ENCODE results near the gene LIMK2. TPM values are rescaled to one million over a fixed set of nuclear protein-coding genes. Genes with fewer than 3 reads are reported as not detected.

LIMK2 gene
- total and polyA plus RNA-seq, 4 donors, result 6.6 to 39.2 (median 13.4) TPM

- Histone ChIP-seq H3K4me1 (ENCODE audit: control insufficient read depth in 4 of 4, insufficient read depth in 4 of 4, low read length in 3 of 4) (peaks cover 0 to 6% (median 2%) of the 10 kb centered on the region in 4 donors), H3K9ac (ENCODE audit: low read depth in 1 of 2, low read length in 2 of 2) (no peak overlapping the region), H3K4me3 (ENCODE audit: low read depth in 1 of 3, low read length in 3 of 3) (no peak overlapping the region), H3K27ac (ENCODE audit: low read depth in 1 of 2, low read length in 2 of 2) (no peak overlapping the region), H3K9me3 (ENCODE audit: control insufficient read depth in 4 of 4, low read length in 3 of 4) (no peaks in the 10 kb centered on the region), H3K36me3 (ENCODE audit: control insufficient read depth in 4 of 4, insufficient read depth in 3 of 4, low read depth in 1 of 4, low read length in 3 of 4) (no peaks in the 10 kb centered on the region), H3K27me3 (ENCODE audit: control insufficient read depth in 4 of 4, insufficient read depth in 4 of 4, low read length in 3 of 4) (no peaks in the 10 kb centered on the region)
- DNase-seq (ENCODE audit: low spot score), result no peak
- 92% methylated on average over 3 of the region's 3 CpGs for WGBS
- TF ChIP-seq ATF3 (IDR thresholded peaks at IDR 0.05) (no peak), SP1 (IDR thresholded peaks at IDR 0.05) (no peak), FOXA2 (IDR thresholded peaks at IDR 0.05) (no peak), TAF1 (conservative IDR thresholded peaks at IDR 0.05) (no peak), MAX (IDR thresholded peaks at IDR 0.05) (no peak), FOXA1 (IDR thresholded peaks at IDR 0.05) (no peak), EGR1 (IDR thresholded peaks at IDR 0.05; ENCODE audit: low read depth in 2 of 2) (no peak), GABPA (IDR thresholded peaks at IDR 0.05 in 1 of 2, conservative IDR thresholded peaks at IDR 0.05 in 1 of 2) (no peak), JUND (IDR thresholded peaks at IDR 0.05) (no peak), HNF4G (IDR thresholded peaks at IDR 0.05) (no peak), HNF4A (conservative IDR thresholded peaks at IDR 0.05) (no peak), NR2F2 (IDR thresholded peaks at IDR 0.05) (no peak), YY1 (IDR thresholded peaks at IDR 0.05) (no peak), RAD21 (IDR thresholded peaks at IDR 0.05) (no peak), RXRA (IDR thresholded peaks at IDR 0.05) (no peak)
- TF ChIP-seq, protein P1, sequence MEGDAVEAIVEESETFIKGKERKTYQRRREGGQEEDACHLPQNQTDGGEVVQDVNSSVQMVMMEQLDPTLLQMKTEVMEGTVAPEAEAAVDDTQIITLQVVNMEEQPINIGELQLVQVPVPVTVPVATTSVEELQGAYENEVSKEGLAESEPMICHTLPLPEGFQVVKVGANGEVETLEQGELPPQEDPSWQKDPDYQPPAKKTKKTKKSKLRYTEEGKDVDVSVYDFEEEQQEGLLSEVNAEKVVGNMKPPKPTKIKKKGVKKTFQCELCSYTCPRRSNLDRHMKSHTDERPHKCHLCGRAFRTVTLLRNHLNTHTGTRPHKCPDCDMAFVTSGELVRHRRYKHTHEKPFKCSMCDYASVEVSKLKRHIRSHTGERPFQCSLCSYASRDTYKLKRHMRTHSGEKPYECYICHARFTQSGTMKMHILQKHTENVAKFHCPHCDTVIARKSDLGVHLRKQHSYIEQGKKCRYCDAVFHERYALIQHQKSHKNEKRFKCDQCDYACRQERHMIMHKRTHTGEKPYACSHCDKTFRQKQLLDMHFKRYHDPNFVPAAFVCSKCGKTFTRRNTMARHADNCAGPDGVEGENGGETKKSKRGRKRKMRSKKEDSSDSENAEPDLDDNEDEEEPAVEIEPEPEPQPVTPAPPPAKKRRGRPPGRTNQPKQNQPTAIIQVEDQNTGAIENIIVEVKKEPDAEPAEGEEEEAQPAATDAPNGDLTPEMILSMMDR (IDR thresholded peaks at IDR 0.05; ENCODE audit: low read depth, low read length, missing input control), result no peak
- TF ChIP-seq, protein P2, sequence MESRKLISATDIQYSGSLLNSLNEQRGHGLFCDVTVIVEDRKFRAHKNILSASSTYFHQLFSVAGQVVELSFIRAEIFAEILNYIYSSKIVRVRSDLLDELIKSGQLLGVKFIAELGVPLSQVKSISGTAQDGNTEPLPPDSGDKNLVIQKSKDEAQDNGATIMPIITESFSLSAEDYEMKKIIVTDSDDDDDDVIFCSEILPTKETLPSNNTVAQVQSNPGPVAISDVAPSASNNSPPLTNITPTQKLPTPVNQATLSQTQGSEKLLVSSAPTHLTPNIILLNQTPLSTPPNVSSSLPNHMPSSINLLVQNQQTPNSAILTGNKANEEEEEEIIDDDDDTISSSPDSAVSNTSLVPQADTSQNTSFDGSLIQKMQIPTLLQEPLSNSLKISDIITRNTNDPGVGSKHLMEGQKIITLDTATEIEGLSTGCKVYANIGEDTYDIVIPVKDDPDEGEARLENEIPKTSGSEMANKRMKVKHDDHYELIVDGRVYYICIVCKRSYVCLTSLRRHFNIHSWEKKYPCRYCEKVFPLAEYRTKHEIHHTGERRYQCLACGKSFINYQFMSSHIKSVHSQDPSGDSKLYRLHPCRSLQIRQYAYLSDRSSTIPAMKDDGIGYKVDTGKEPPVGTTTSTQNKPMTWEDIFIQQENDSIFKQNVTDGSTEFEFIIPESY (IDR thresholded peaks at IDR 0.05), result no peak
- TF ChIP-seq, protein P3, sequence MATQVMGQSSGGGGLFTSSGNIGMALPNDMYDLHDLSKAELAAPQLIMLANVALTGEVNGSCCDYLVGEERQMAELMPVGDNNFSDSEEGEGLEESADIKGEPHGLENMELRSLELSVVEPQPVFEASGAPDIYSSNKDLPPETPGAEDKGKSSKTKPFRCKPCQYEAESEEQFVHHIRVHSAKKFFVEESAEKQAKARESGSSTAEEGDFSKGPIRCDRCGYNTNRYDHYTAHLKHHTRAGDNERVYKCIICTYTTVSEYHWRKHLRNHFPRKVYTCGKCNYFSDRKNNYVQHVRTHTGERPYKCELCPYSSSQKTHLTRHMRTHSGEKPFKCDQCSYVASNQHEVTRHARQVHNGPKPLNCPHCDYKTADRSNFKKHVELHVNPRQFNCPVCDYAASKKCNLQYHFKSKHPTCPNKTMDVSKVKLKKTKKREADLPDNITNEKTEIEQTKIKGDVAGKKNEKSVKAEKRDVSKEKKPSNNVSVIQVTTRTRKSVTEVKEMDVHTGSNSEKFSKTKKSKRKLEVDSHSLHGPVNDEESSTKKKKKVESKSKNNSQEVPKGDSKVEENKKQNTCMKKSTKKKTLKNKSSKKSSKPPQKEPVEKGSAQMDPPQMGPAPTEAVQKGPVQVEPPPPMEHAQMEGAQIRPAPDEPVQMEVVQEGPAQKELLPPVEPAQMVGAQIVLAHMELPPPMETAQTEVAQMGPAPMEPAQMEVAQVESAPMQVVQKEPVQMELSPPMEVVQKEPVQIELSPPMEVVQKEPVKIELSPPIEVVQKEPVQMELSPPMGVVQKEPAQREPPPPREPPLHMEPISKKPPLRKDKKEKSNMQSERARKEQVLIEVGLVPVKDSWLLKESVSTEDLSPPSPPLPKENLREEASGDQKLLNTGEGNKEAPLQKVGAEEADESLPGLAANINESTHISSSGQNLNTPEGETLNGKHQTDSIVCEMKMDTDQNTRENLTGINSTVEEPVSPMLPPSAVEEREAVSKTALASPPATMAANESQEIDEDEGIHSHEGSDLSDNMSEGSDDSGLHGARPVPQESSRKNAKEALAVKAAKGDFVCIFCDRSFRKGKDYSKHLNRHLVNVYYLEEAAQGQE (IDR thresholded peaks at IDR 0.05), result no peak
Measured at GRCh38 chr22:31305194-31305593, 93.1 kb downstream of the LIMK2 start.

All from liver (tissue), 9 donors.